Liver (tissue), 9 donors: ENCODE data around the gene SPAG8. TPM values are rescaled to one million over a fixed set of nuclear protein-coding genes. Genes with fewer than 3 reads are reported as not detected.

ENCODE experiments used
- DNase-seq: peaks from one replicate; pipeline ENCODE4 v3.0.0-alpha.2; 2017; ENCODE audit warnings: low spot score
- H3K27ac ChIP-seq, 2 donors: one replicate each; pipeline ENCODE4 v1.7.0; 2013; ENCODE audit warnings: inconsistent platforms in 2 of 2, low read length in 2 of 2, control low read depth in 1 of 2, low read depth in 1 of 2, mild to moderate bottlenecking in 1 of 2
- H3K27me3 ChIP-seq, 4 donors: one replicate each; pipeline versions ENCODE4 v1.6.1 to v1.7.0; 2013; ENCODE audit warnings: low read length in 3 of 4, inconsistent platforms in 1 of 4, mild to moderate bottlenecking in 1 of 4, moderate library complexity in 1 of 4; ENCODE audit not compliant: control insufficient read depth in 4 of 4, insufficient read depth in 4 of 4
- H3K36me3 ChIP-seq, 4 donors: one replicate each; pipeline versions ENCODE4 v1.6.1 to v1.7.0; 2013; ENCODE audit warnings: low read length in 3 of 4, mild to moderate bottlenecking in 3 of 4, low read depth in 1 of 4, moderate library complexity in 1 of 4; ENCODE audit not compliant: control insufficient read depth in 4 of 4, insufficient read depth in 3 of 4
- H3K4me1 ChIP-seq, 4 donors: one replicate each; pipeline versions ENCODE4 v1.6.1 to v1.7.0; 2013; ENCODE audit warnings: low read length in 3 of 4, mild to moderate bottlenecking in 3 of 4, moderate library complexity in 1 of 4; ENCODE audit not compliant: control insufficient read depth in 4 of 4, insufficient read depth in 4 of 4
- H3K4me3 ChIP-seq, 3 donors: one replicate each; pipeline versions ENCODE4 v1.6.1 to v1.7.0; 2013; ENCODE audit warnings: low read length in 3 of 3, control low read depth in 1 of 3, low read depth in 1 of 3, mild to moderate bottlenecking in 1 of 3
- H3K9ac ChIP-seq, 2 donors: one replicate each; pipeline ENCODE4 v1.7.0; 2013; ENCODE audit warnings: low read length in 2 of 2, mild to moderate bottlenecking in 2 of 2, moderate library complexity in 2 of 2, control low read depth in 1 of 2, low read depth in 1 of 2
- H3K9me3 ChIP-seq, 4 donors: one replicate each; pipeline versions ENCODE4 v1.6.1 to v1.7.0; 2013; ENCODE audit warnings: low read length in 3 of 4; ENCODE audit not compliant: control insufficient read depth in 4 of 4
- ATF3 ChIP-seq: IDR thresholded peaks from 2 replicates; pipeline ENCODE4 v1.6.1; 2016; ENCODE audit warnings: antibody characterized with exemption
- CTCF ChIP-seq: fragments of 150-350 bp; IDR thresholded peaks from 2 replicates; pipeline ENCODE4 v1.5.1; 2017; ENCODE audit warnings: improper control_type of control experiment, low read depth, low read length; ENCODE audit not compliant: missing input control
- EGR1 ChIP-seq, 2 donors: IDR thresholded peaks; 2 replicates each; pipeline ENCODE4 v1.6.1; 2016 to 2018; ENCODE audit warnings: antibody characterized with exemption in 2 of 2, low read depth in 2 of 2
- FOXA1 ChIP-seq: IDR thresholded peaks from 2 replicates; pipeline ENCODE4 v1.6.1; 2016; ENCODE audit warnings: antibody characterized with exemption
- FOXA2 ChIP-seq: IDR thresholded peaks from 2 replicates; pipeline ENCODE4 v1.6.1; 2016; ENCODE audit warnings: antibody characterized with exemption
- GABPA ChIP-seq, 2 donors: IDR thresholded peaks in 1 of 2; conservative IDR thresholded peaks in 1 of 2; 2 replicates each; pipeline ENCODE4 v1.6.1; 2016; ENCODE audit warnings: antibody characterized with exemption in 2 of 2, mild to moderate bottlenecking in 1 of 2, moderate library complexity in 1 of 2
- HNF4A ChIP-seq, 2 donors: conservative IDR thresholded peaks; 2 replicates each; pipeline ENCODE4 v1.6.1; 2016; ENCODE audit warnings: antibody characterized with exemption in 2 of 2, mild to moderate bottlenecking in 2 of 2
- HNF4G ChIP-seq: IDR thresholded peaks from 2 replicates; pipeline ENCODE4 v1.6.1; 2016; ENCODE audit warnings: antibody characterized with exemption
- MAX ChIP-seq: IDR thresholded peaks from 2 replicates; pipeline ENCODE4 v1.6.1; 2016; ENCODE audit warnings: antibody characterized with exemption
- NR2F2 ChIP-seq: IDR thresholded peaks from 2 replicates; pipeline ENCODE4 v1.6.1; 2016; ENCODE audit warnings: antibody characterized with exemption
- RAD21 ChIP-seq, 2 donors: IDR thresholded peaks; 2 replicates each; pipeline ENCODE4 v1.6.1; 2016; ENCODE audit warnings: antibody characterized with exemption in 2 of 2, mild to moderate bottlenecking in 2 of 2
- REST ChIP-seq: IDR thresholded peaks from 2 replicates; pipeline ENCODE4 v1.6.1; 2016; ENCODE audit warnings: antibody characterized with exemption, mild to moderate bottlenecking
- RXRA ChIP-seq, 2 donors: IDR thresholded peaks; 2 replicates each; pipeline ENCODE4 v1.6.1; 2017 to 2018; ENCODE audit warnings: antibody characterized with exemption in 2 of 2, mild to moderate bottlenecking in 1 of 2
- SP1 ChIP-seq: IDR thresholded peaks from 2 replicates; pipeline ENCODE4 v1.6.1; 2018; ENCODE audit warnings: antibody characterized with exemption, mild to moderate bottlenecking
- TAF1 ChIP-seq: conservative IDR thresholded peaks from 2 replicates; pipeline ENCODE4 v1.6.1; 2016; ENCODE audit warnings: antibody characterized with exemption, mild to moderate bottlenecking
- YY1 ChIP-seq: IDR thresholded peaks from 2 replicates; pipeline ENCODE4 v1.6.1; 2016; ENCODE audit warnings: antibody characterized with exemption, mild to moderate bottlenecking
- ZBTB33 ChIP-seq: IDR thresholded peaks from 2 replicates; pipeline ENCODE4 v1.6.1; 2016; ENCODE audit warnings: antibody characterized with exemption
- WGBS: extraction: QIAGEN DNeasy Blood & Tissue Kit; methylation state at CpG from one replicate; pipeline ENCODE4 v1.1.7; 2013; 5-methylcytosine and 5-hydroxymethylcytosine counted together
- polyA plus RNA-seq, 2 donors: library from polyadenylated mRNA; stranded (reverse) in 1 of 2; unstranded in 1 of 2; fragments of 200-250 nt in 1 of 2; fragments of >200 nt in 1 of 2; fragmentation: Nextera tagmentation in 1 of 2; extraction: Ambion mirVana in 1 of 2; gene quantifications; one replicate each; pipeline versions ENCODE4 v1.2.1 to v1.2.3, GENCODE V29; 2013 to 2015
- total RNA-seq, 2 donors: library from RNA; depleted of rRNA; stranded (reverse); fragments of >200 nt; gene quantifications; one replicate each; pipeline ENCODE4 v1.2.3, GENCODE V29; 2014
- donor health status: healthy.
- donor health status: healthy.
- donor health status: healthy.
- donor health status: healthy.
- donor health status: healthy.

The SPAG8 gene
- total and polyA plus RNA-seq, 4 donors = 0.14 to 0.56 (median 0.19) TPM

GRCh38 chr9:35829764-35830096, 17.7 kb upstream of the SPAG8 start:
- peak overlapping the region; percentile 62 to 84 for H3K27ac ChIP-seq
- TF ChIP-seq RAD21 (IDR thresholded peaks at IDR 0.05) = no peak
- no peak for TF ChIP-seq MAX
- TF ChIP-seq HNF4A (conservative IDR thresholded peaks at IDR 0.05) = no peak
- TF ChIP-seq CTCF = no peak
- no peak for TF ChIP-seq FOXA2
- TF ChIP-seq YY1 = no peak
- DNase-seq = no peak
- peaks cover 5 to 30% (median 19%) of the 10 kb centered on the region in 4 donors for H3K4me1 ChIP-seq
- 51% methylated on average over 2 of the region's 2 CpGs for WGBS
- H3K4me3 ChIP-seq = peak overlapping the region; percentile 1 to 78 (median 29)
- no peaks in the 10 kb centered on the region for H3K9me3 ChIP-seq
- H3K36me3 ChIP-seq = no peaks in the 10 kb centered on the region
- H3K27me3 ChIP-seq = no peaks in the 10 kb centered on the region
- peak overlapping the region; percentile 69 to 82 for H3K9ac ChIP-seq

GRCh38 chr9:35829084-35829763, 17.2 kb upstream of the SPAG8 start, which contains the start of gene TMEM8B:
TSS of gene TMEM8B (plus strand) at chr9:35829228. CDS start at chr9:35829448, 220 bp downstream.
- no peaks in the 10 kb centered on the region for H3K9me3 ChIP-seq
- peak within 1 kb of the TSS; percentile 69 to 82 for H3K9ac ChIP-seq
- H3K36me3 ChIP-seq = no peaks in the 10 kb centered on the region
- WGBS = 2% methylated on average over 53 of the region's 53 CpGs
- no peaks in the 10 kb centered on the region for H3K27me3 ChIP-seq
- peak within 1 kb of the TSS; percentile 78 for H3K4me3 ChIP-seq
- TF ChIP-seq ZBTB33 = no peak
- TF ChIP-seq YY1 = no peak
- no peak for TF ChIP-seq MAX
- no peak for TF ChIP-seq RXRA (IDR thresholded peaks at IDR 0.05)
- no peak for TF ChIP-seq FOXA2
- TF ChIP-seq FOXA1 = no peak
- peak in 1 of 2 donors; percentile 6 for TF ChIP-seq HNF4A (conservative IDR thresholded peaks at IDR 0.05)
- TF ChIP-seq GABPA (IDR thresholded peaks at IDR 0.05 in 1 of 2, conservative IDR thresholded peaks at IDR 0.05 in 1 of 2) = no peak
- TF ChIP-seq ATF3 = no peak
- TF ChIP-seq RAD21 (IDR thresholded peaks at IDR 0.05) = no peak
- TF ChIP-seq TAF1 = no peak
- peak in 1 of 2 donors; percentile 33 for TF ChIP-seq EGR1 (IDR thresholded peaks at IDR 0.05; ENCODE audit: low read depth in 2 of 2)
- no peak for TF ChIP-seq HNF4G
- peak; percentile 10 for TF ChIP-seq SP1
- TF ChIP-seq REST = no peak
- TF ChIP-seq NR2F2 = no peak
- H3K27ac ChIP-seq = peak within 1 kb of the TSS; percentile 62 to 84
- peaks cover 5 to 25% (median 14%) of the 10 kb centered on the region in 4 donors for H3K4me1 ChIP-seq
- peak; percentile 97 for DNase-seq
